Measurements from ENCODE around the gene FCER1G. TPM values are rescaled to one million over a fixed set of nuclear protein-coding genes. Genes with fewer than 3 reads are reported as not detected.
"Not testable (repeated sequence)": the region's sequence is repeated elsewhere in the genome, so short reads cannot be mapped to it uniquely, and the experiment has no call there.

FCER1G gene
- total and polyA plus RNA-seq, 4 donors, result 14.5 to 18.7 (median 16.7) TPM

GRCh38 chr1:161218301-161219077 lies 3.4 kb downstream of the FCER1G start:
- H3K4me3 ChIP-seq (ENCODE audit: low read depth, low read length), result no peak overlapping the region
- WGBS (ENCODE audit: insufficient coverage), result 86% methylated on average over 4 of the region's 8 CpGs
- no peaks in the 10 kb centered on the region for H3K27me3 ChIP-seq (ENCODE audit: control insufficient read depth, insufficient read depth, low read length)
- H3K4me1 ChIP-seq (ENCODE audit: control insufficient read depth, insufficient read depth, low read length), result no peaks in the 10 kb centered on the region
- no peaks in the 10 kb centered on the region for H3K9me3 ChIP-seq (ENCODE audit: control insufficient read depth, insufficient read depth, low read length)
- DNase-seq (ENCODE audit: low read depth in 4 of 6, low spot score in 6 of 6), result no peak
- peaks cover 19% of the 10 kb centered on the region for H3K36me3 ChIP-seq (ENCODE audit: control insufficient read depth, insufficient read depth, low read length)
- H3K27ac ChIP-seq (ENCODE audit: low read depth, low read length), result no peak overlapping the region

DNA sequence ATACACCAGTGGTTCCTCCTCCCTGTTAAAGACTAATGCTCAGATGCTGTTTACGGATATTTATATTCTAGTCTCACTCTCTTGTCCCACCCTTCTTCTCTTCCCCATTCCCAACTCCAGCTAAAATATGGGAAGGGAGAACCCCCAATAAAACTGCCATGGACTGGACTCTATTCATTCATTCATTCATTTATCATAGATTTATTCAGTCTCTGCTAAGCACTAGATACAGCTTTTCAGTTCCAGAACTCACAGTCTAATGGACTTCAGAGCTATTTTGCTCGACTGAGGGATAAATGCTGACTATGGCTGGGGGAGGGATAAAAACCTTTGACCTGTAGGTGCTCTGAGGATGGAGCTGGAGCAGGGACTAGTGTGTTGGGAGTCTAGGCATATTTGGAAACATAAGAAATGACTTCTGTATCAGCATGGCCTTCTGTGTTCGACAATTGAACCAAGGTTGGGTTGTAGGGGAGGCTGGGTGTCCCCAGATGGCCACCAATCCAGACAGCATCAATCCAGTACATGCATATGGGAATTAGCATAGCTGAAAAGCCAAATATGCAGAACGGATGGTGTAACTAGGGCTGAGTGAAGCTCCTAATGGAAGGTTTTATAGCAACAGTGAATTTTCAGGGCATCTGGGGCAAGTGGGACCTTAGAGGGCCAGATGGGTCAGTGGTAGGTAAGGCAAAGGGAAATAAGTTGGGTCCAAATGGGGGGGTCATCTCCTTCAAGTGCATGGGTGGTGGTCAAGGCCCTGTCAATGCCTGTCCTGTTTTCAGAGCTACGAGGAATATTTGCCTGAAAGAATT lies 4.2 kb downstream of the FCER1G start:
- no peak for DNase-seq (ENCODE audit: low read depth in 4 of 6, low spot score in 6 of 6)
- Histone ChIP-seq H3K9me3 (ENCODE audit: control insufficient read depth, insufficient read depth, low read length) (no peaks in the 10 kb centered on the region), H3K4me3 (ENCODE audit: low read depth, low read length) (no peak overlapping the region), H3K4me1 (ENCODE audit: control insufficient read depth, insufficient read depth, low read length) (no peaks in the 10 kb centered on the region), H3K27ac (ENCODE audit: low read depth, low read length) (no peak overlapping the region), H3K27me3 (ENCODE audit: control insufficient read depth, insufficient read depth, low read length) (no peaks in the 10 kb centered on the region), H3K36me3 (ENCODE audit: control insufficient read depth, insufficient read depth, low read length) (peaks cover 11% of the 10 kb centered on the region)
- WGBS (ENCODE audit: insufficient coverage), result 82% methylated on average over 5 of the region's 5 CpGs

- Histone ChIP-seq H3K27ac (ENCODE audit: low read depth, low read length) (no peak overlapping the region), H3K36me3 (ENCODE audit: control insufficient read depth, insufficient read depth, low read length) (peaks cover 4% of the 10 kb centered on the region), H3K9me3 (ENCODE audit: control insufficient read depth, insufficient read depth, low read length) (no peaks in the 10 kb centered on the region), H3K4me3 (ENCODE audit: low read depth, low read length) (no peak overlapping the region), H3K4me1 (ENCODE audit: control insufficient read depth, insufficient read depth, low read length) (peaks cover under 1% of the 10 kb centered on the region), H3K27me3 (ENCODE audit: control insufficient read depth, insufficient read depth, low read length) (no peaks in the 10 kb centered on the region)
- WGBS (ENCODE audit: insufficient coverage), result 95% methylated on average over 2 of the region's 5 CpGs
- no peak for DNase-seq (ENCODE audit: low read depth in 4 of 6, low spot score in 6 of 6)
Observed at GRCh38 chr1:161220002-161220401, 4.9 kb downstream of the FCER1G start.

DNA sequence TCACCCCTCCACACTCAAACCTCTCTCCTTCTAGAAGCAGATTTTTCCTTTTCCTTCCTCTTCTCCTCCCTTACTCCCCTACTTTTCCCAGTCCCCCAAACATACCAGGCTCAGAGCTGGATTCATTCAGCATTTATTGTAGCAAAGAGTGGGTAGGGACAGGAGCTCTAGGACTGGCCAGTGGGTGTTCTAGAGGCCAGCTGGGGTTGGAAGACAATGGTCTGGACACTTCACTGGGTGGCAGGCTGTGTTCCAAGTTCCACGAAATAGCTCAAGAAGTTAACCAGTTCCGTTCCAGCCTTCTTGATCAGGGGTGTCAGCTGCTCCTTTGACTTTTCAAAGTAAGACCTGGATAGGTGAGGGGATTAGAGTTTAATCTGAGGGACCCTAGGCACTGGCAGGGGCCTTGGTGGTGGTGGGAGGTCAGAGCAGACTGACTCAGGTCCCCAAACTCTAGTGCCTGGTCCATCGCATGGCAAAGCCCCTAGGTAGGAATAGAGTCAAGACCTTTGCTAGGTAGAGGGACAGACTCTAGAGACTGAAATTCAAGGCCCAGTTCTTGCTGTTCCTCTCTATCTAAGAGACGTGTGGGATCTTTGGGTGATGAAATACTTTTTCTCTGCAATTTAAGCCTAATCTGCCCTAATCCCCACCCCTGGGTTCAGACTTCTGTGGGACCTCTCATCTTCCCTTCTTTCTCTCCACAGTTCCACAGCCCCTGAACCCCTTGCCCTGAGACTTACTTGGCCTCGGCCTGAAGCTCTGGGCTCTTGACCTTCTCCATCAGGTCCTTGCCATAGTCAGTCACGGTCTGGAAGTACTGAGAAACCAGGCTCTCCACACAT lies 7.3 kb downstream of the FCER1G start:
- Histone ChIP-seq H3K27me3 (ENCODE audit: control insufficient read depth, insufficient read depth, low read length) (no peaks in the 10 kb centered on the region), H3K27ac (ENCODE audit: low read depth, low read length) (no peak overlapping the region), H3K4me3 (ENCODE audit: low read depth, low read length) (no peak overlapping the region), H3K4me1 (ENCODE audit: control insufficient read depth, insufficient read depth, low read length) (peaks cover 19% of the 10 kb centered on the region), H3K9me3 (ENCODE audit: control insufficient read depth, insufficient read depth, low read length) (no peaks in the 10 kb centered on the region), H3K36me3 (ENCODE audit: control insufficient read depth, insufficient read depth, low read length) (peaks cover under 1% of the 10 kb centered on the region)
- no peak for DNase-seq (ENCODE audit: low read depth in 4 of 6, low spot score in 6 of 6)
- WGBS (ENCODE audit: insufficient coverage), result 83% methylated on average over 4 of the region's 6 CpGs

DNA sequence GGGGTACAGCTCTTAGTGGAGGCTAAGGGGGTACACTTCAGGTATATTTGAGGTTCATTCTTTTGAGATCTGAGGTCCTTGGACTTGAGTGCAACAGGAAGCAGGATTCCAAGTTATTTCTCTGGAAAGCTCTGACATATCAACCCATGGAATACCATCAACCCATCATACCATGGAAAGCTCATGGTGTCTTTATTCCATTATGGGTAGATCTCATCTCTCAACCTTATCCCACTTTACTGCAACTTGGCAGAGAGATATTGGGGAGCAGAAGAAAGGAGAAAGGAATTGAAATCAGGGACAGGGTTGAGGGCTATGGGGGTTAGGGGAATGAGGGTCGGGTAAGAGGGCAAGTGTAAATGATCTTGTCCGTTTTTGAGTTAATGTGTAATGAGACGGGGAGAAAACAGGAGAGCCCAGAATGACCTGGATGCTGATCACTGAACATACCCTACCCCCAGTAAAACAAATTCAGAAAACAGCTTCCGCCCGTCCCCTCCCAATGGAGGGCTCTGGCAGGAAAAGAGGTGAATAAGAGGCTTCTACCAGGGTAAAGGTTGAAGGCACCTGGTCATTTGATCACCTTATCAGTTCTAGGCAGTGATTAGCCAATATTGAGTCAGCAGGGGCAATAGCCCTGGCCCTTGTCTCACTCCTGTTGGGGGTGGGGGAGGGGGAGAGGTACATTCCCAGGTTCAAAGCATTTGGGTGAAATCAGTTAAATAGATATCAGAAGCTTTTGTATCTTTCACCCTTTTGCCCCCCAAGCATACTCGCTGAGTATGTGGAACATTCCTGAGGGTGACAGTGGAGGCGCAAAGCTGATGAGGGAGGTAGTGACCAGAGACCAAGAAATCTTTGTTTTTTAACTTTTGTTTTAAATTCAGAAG lies 9.0 kb downstream of the FCER1G start:
- H3K9me3 ChIP-seq (ENCODE audit: control insufficient read depth, insufficient read depth, low read length), result no peaks in the 10 kb centered on the region
- H3K4me3 ChIP-seq (ENCODE audit: low read depth, low read length), result no peak overlapping the region
- peaks cover 15% of the 10 kb centered on the region for H3K36me3 ChIP-seq (ENCODE audit: control insufficient read depth, insufficient read depth, low read length)
- WGBS (ENCODE audit: insufficient coverage), result 100% methylated on average over 2 of the region's 7 CpGs
- no peak overlapping the region for H3K27ac ChIP-seq (ENCODE audit: low read depth, low read length)
- H3K4me1 ChIP-seq (ENCODE audit: control insufficient read depth, insufficient read depth, low read length), result peaks cover 27% of the 10 kb centered on the region
- DNase-seq (ENCODE audit: low read depth in 4 of 6, low spot score in 6 of 6), result no peak
- no peaks in the 10 kb centered on the region for H3K27me3 ChIP-seq (ENCODE audit: control insufficient read depth, insufficient read depth, low read length)

GRCh38 chr1:161224695-161225087 lies 9.6 kb downstream of the FCER1G start:
- H3K4me3 ChIP-seq (ENCODE audit: low read depth, low read length); H3K9me3 ChIP-seq (ENCODE audit: control insufficient read depth, insufficient read depth, low read length); H3K27ac ChIP-seq (ENCODE audit: low read depth, low read length); DNase-seq (ENCODE audit: low read depth in 4 of 6, low spot score in 6 of 6); H3K27me3 ChIP-seq (ENCODE audit: control insufficient read depth, insufficient read depth, low read length): not testable (repeated sequence)
- H3K36me3 ChIP-seq (ENCODE audit: control insufficient read depth, insufficient read depth, low read length), result peaks cover 21% of the 10 kb centered on the region
- WGBS (ENCODE audit: insufficient coverage), result 96% methylated on average over 4 of the region's 13 CpGs
- peaks cover 27% of the 10 kb centered on the region for H3K4me1 ChIP-seq (ENCODE audit: control insufficient read depth, insufficient read depth, low read length)

- H3K36me3 ChIP-seq (ENCODE audit: control insufficient read depth, insufficient read depth, low read length), result peaks cover 26% of the 10 kb centered on the region
- no peak for DNase-seq (ENCODE audit: low read depth in 4 of 6, low spot score in 6 of 6)
- H3K9me3 ChIP-seq (ENCODE audit: control insufficient read depth, insufficient read depth, low read length), result no peaks in the 10 kb centered on the region
- WGBS (ENCODE audit: insufficient coverage), result 100% methylated on average over 1 of the region's 7 CpGs
- no peaks in the 10 kb centered on the region for H3K27me3 ChIP-seq (ENCODE audit: control insufficient read depth, insufficient read depth, low read length)
- no peak overlapping the region for H3K4me3 ChIP-seq (ENCODE audit: low read depth, low read length)
- peaks cover 27% of the 10 kb centered on the region for H3K4me1 ChIP-seq (ENCODE audit: control insufficient read depth, insufficient read depth, low read length)
- H3K27ac ChIP-seq (ENCODE audit: low read depth, low read length), result peak overlapping the region; percentile 58
Observed at GRCh38 chr1:161225178-161225533, 10.1 kb downstream of the FCER1G start.

DNA sequence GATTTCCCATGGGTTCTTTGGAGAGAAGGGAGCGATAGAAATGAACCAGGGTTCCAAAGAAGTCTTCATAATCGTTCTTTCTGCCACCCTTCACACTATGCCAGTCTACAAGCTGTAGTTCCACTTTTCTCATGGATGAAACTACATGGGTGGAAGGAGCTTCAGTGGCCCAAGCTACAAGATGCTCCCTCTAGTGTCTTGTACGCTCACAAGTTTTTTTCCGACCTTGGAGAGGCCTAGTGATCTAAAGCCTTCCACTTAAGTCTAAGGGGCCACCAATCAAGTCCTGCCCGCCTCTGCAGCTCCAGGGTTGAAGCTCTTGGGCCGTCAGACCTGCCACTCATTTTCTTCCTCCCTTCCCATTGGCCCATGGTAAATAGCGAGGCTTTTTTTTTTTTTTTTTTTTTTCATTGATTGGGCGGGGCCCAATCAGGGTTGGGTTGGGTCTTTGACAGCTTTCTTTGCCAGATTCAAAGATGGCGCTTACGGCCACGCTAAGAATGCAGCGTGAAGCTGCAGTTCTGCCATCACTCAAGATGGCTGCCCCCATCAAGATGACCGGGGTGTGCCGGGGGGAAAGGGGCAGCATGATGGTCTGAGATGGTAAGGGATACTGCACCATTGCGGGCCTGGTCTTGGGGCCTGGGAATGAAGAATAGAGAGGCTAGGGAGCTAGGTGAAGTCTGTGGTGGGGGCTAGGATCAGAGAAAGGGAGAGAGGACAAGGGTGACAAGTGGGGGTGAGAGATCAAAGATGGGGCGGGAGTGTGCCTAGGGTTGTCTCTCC lies 10.6 kb downstream of the FCER1G start, which contains the start of gene TOMM40L:
Gene TOMM40L, plus strand, starts transcription at position 527 of the 786 bp plus-strand sequence. CDS start 430 bp downstream, outside the sequence.
- H3K4me3 ChIP-seq (ENCODE audit: low read depth, low read length), result peak within 1 kb of the TSS; percentile 78
- peak; percentile 87 to 99 (median 94) for DNase-seq (ENCODE audit: low read depth in 4 of 6, low spot score in 6 of 6)
- peaks cover 27% of the 10 kb centered on the region for H3K4me1 ChIP-seq (ENCODE audit: control insufficient read depth, insufficient read depth, low read length)
- peak within 1 kb of the TSS; percentile 68 for H3K27ac ChIP-seq (ENCODE audit: low read depth, low read length)
- H3K27me3 ChIP-seq (ENCODE audit: control insufficient read depth, insufficient read depth, low read length), result no peaks in the 10 kb centered on the region
- H3K9me3 ChIP-seq (ENCODE audit: control insufficient read depth, insufficient read depth, low read length), result no peaks in the 10 kb centered on the region
- WGBS (ENCODE audit: insufficient coverage), result 0% methylated on average over 9 of the region's 16 CpGs
- peaks cover 31% of the 10 kb centered on the region for H3K36me3 ChIP-seq (ENCODE audit: control insufficient read depth, insufficient read depth, low read length)

Measured in spinal cord (tissue), 10 donors.